ENCODE measurements around the gene PPME1.
"Not testable (repeated sequence)": the region's sequence is repeated elsewhere in the genome, so short reads cannot be mapped to it uniquely, and the experiment has no call there.

PPME1 gene

GRCh38 chr11:74139919-74140431, 31.1 kb upstream of the PPME1 start:
- H3K27me3 ChIP-seq (ENCODE audit: control insufficient read depth, insufficient read depth, low read length); H3K36me3 ChIP-seq (ENCODE audit: control insufficient read depth, insufficient read depth, low read length); H3K27ac ChIP-seq (ENCODE audit: low read depth, low read length); H3K4me3 ChIP-seq (ENCODE audit: low read length); H3K9ac ChIP-seq (ENCODE audit: low read length): not testable (repeated sequence)
- peaks cover 11% of the 10 kb centered on the region for H3K4me1 ChIP-seq (ENCODE audit: control insufficient read depth, insufficient read depth, low read length)

GRCh38 chr11:74141241-74141695, 29.8 kb upstream of the PPME1 start:
- Histone ChIP-seq H3K27ac (ENCODE audit: low read depth, low read length) (no peak overlapping the region), H3K4me3 (ENCODE audit: low read length) (no peak overlapping the region), H3K4me1 (ENCODE audit: control insufficient read depth, insufficient read depth, low read length) (peaks cover 11% of the 10 kb centered on the region), H3K36me3 (ENCODE audit: control insufficient read depth, insufficient read depth, low read length) (no peaks in the 10 kb centered on the region), H3K9ac (ENCODE audit: low read length) (no peak overlapping the region), H3K27me3 (ENCODE audit: control insufficient read depth, insufficient read depth, low read length) (no peaks in the 10 kb centered on the region)

- no peak overlapping the region for H3K27ac ChIP-seq (ENCODE audit: low read depth, low read length)
- H3K4me3 ChIP-seq (ENCODE audit: low read length) = no peak overlapping the region
- H3K4me1 ChIP-seq (ENCODE audit: control insufficient read depth, insufficient read depth, low read length) = peaks cover 11% of the 10 kb centered on the region
- no peak overlapping the region for H3K9ac ChIP-seq (ENCODE audit: low read length)
- no peaks in the 10 kb centered on the region for H3K27me3 ChIP-seq (ENCODE audit: control insufficient read depth, insufficient read depth, low read length)
- H3K36me3 ChIP-seq (ENCODE audit: control insufficient read depth, insufficient read depth, low read length) = no peaks in the 10 kb centered on the region
Measured at GRCh38 chr11:74141908-74142307, 29.2 kb upstream of the PPME1 start.

- Histone ChIP-seq H3K27ac (ENCODE audit: low read depth, low read length) (no peak overlapping the region), H3K4me1 (ENCODE audit: control insufficient read depth, insufficient read depth, low read length) (peaks cover 11% of the 10 kb centered on the region), H3K4me3 (ENCODE audit: low read length) (no peak overlapping the region), H3K36me3 (ENCODE audit: control insufficient read depth, insufficient read depth, low read length) (no peaks in the 10 kb centered on the region), H3K9ac (ENCODE audit: low read length) (no peak overlapping the region), H3K27me3 (ENCODE audit: control insufficient read depth, insufficient read depth, low read length) (no peaks in the 10 kb centered on the region)
Measured at GRCh38 chr11:74142624-74143023, 28.5 kb upstream of the PPME1 start.

- no peaks in the 10 kb centered on the region for H3K4me1 ChIP-seq (ENCODE audit: control insufficient read depth, insufficient read depth, low read length)
- H3K36me3 ChIP-seq (ENCODE audit: control insufficient read depth, insufficient read depth, low read length) = no peaks in the 10 kb centered on the region
- H3K27me3 ChIP-seq (ENCODE audit: control insufficient read depth, insufficient read depth, low read length) = no peaks in the 10 kb centered on the region
- no peak overlapping the region for H3K27ac ChIP-seq (ENCODE audit: low read depth, low read length)
- H3K4me3 ChIP-seq (ENCODE audit: low read length) = no peak overlapping the region
- H3K9ac ChIP-seq (ENCODE audit: low read length) = no peak overlapping the region
Measured at GRCh38 chr11:74144592-74144991, 26.5 kb upstream of the PPME1 start.

- H3K27me3 ChIP-seq (ENCODE audit: control insufficient read depth, insufficient read depth, low read length) = no peaks in the 10 kb centered on the region
- no peaks in the 10 kb centered on the region for H3K4me1 ChIP-seq (ENCODE audit: control insufficient read depth, insufficient read depth, low read length)
- no peak overlapping the region for H3K4me3 ChIP-seq (ENCODE audit: low read length)
- H3K9ac ChIP-seq (ENCODE audit: low read length) = no peak overlapping the region
- no peak overlapping the region for H3K27ac ChIP-seq (ENCODE audit: low read depth, low read length)
- no peaks in the 10 kb centered on the region for H3K36me3 ChIP-seq (ENCODE audit: control insufficient read depth, insufficient read depth, low read length)
Measured at GRCh38 chr11:74147199-74147929, 23.7 kb upstream of the PPME1 start.

GRCh38 chr11:74153224-74153623, 17.9 kb upstream of the PPME1 start:
- Histone ChIP-seq H3K36me3 (ENCODE audit: control insufficient read depth, insufficient read depth, low read length) (no peaks in the 10 kb centered on the region), H3K27me3 (ENCODE audit: control insufficient read depth, insufficient read depth, low read length) (no peaks in the 10 kb centered on the region), H3K27ac (ENCODE audit: low read depth, low read length) (no peak overlapping the region), H3K4me3 (ENCODE audit: low read length) (no peak overlapping the region), H3K4me1 (ENCODE audit: control insufficient read depth, insufficient read depth, low read length) (no peaks in the 10 kb centered on the region), H3K9ac (ENCODE audit: low read length) (no peak overlapping the region)

- Histone ChIP-seq H3K36me3 (ENCODE audit: control insufficient read depth, insufficient read depth, low read length) (no peaks in the 10 kb centered on the region), H3K27me3 (ENCODE audit: control insufficient read depth, insufficient read depth, low read length) (no peaks in the 10 kb centered on the region), H3K4me3 (ENCODE audit: low read length) (no peak overlapping the region), H3K27ac (ENCODE audit: low read depth, low read length) (no peak overlapping the region), H3K4me1 (ENCODE audit: control insufficient read depth, insufficient read depth, low read length) (no peaks in the 10 kb centered on the region), H3K9ac (ENCODE audit: low read length) (no peak overlapping the region)
Measured at GRCh38 chr11:74154620-74155281, 16.3 kb upstream of the PPME1 start.

- H3K36me3 ChIP-seq (ENCODE audit: control insufficient read depth, insufficient read depth, low read length) = no peaks in the 10 kb centered on the region
Measured at GRCh38 chr11:74157169-74157568, 13.9 kb upstream of the PPME1 start.

GRCh38 chr11:74159642-74160041, 11.4 kb upstream of the PPME1 start:
- no peaks in the 10 kb centered on the region for H3K36me3 ChIP-seq (ENCODE audit: control insufficient read depth, insufficient read depth, low read length)
- H3K4me1 ChIP-seq (ENCODE audit: control insufficient read depth, insufficient read depth, low read length) = no peaks in the 10 kb centered on the region
- H3K27ac ChIP-seq (ENCODE audit: low read depth, low read length) = no peak overlapping the region

More at GRCh38 chr11:74157169-74157568, 13.9 kb upstream of the PPME1 start:
- Histone ChIP-seq H3K9ac (ENCODE audit: low read length) (no peak overlapping the region), H3K27ac (ENCODE audit: low read depth, low read length) (no peak overlapping the region), H3K27me3 (ENCODE audit: control insufficient read depth, insufficient read depth, low read length) (no peaks in the 10 kb centered on the region), H3K4me1 (ENCODE audit: control insufficient read depth, insufficient read depth, low read length) (no peaks in the 10 kb centered on the region), H3K4me3 (ENCODE audit: low read length) (no peak overlapping the region)

GRCh38 chr11:74162681-74163467, 8.2 kb upstream of the PPME1 start:
- H3K9ac ChIP-seq (ENCODE audit: low read length) = no peak overlapping the region
- no peaks in the 10 kb centered on the region for H3K4me1 ChIP-seq (ENCODE audit: control insufficient read depth, insufficient read depth, low read length)
- H3K27me3 ChIP-seq (ENCODE audit: control insufficient read depth, insufficient read depth, low read length) = no peaks in the 10 kb centered on the region
- no peak overlapping the region for H3K4me3 ChIP-seq (ENCODE audit: low read length)
- no peak overlapping the region for H3K27ac ChIP-seq (ENCODE audit: low read depth, low read length)
- no peaks in the 10 kb centered on the region for H3K36me3 ChIP-seq (ENCODE audit: control insufficient read depth, insufficient read depth, low read length)

More at GRCh38 chr11:74159642-74160041, 11.4 kb upstream of the PPME1 start:
- Histone ChIP-seq H3K9ac (ENCODE audit: low read length) (no peak overlapping the region), H3K27me3 (ENCODE audit: control insufficient read depth, insufficient read depth, low read length) (no peaks in the 10 kb centered on the region), H3K4me3 (ENCODE audit: low read length) (no peak overlapping the region)

GRCh38 chr11:74168838-74169237, 2.3 kb upstream of the PPME1 start:
- H3K27me3 ChIP-seq (ENCODE audit: control insufficient read depth, insufficient read depth, low read length) = no peaks in the 10 kb centered on the region
- peaks cover 13% of the 10 kb centered on the region for H3K4me1 ChIP-seq (ENCODE audit: control insufficient read depth, insufficient read depth, low read length)
- H3K4me3 ChIP-seq (ENCODE audit: low read length) = no peak overlapping the region
- no peak overlapping the region for H3K27ac ChIP-seq (ENCODE audit: low read depth, low read length)
- no peak overlapping the region for H3K9ac ChIP-seq (ENCODE audit: low read length)
- H3K36me3 ChIP-seq (ENCODE audit: control insufficient read depth, insufficient read depth, low read length) = no peaks in the 10 kb centered on the region
